Thyroid gland (tissue), 4 donors: ENCODE results near the gene KCNJ6.

Experiments used
- POLR2A ChIP-seq, 2 donors: fragments of 450-650 bp; IDR thresholded peaks; one replicate each; pipeline ENCODE4 v1.6.1; 2017; ENCODE audit warnings: antibody characterized with exemption in 2 of 2, mild to moderate bottlenecking in 2 of 2, moderate library complexity in 1 of 2
- TF ChIP-seq, protein P1 (sequence below), 6 experiments: fragments of 200-600 bp in 3 of 6; fragments of 450-650 bp in 3 of 6; sonication (generic) in 3 of 6; IDR thresholded peaks; one replicate each; pipeline ENCODE4 v1.5.1; 2016 to 2019; ENCODE audit warnings: antibody characterized with exemption in 6 of 6, mild to moderate bottlenecking in 2 of 6, inconsistent platforms in 1 of 6, moderate library complexity in 1 of 6

DNA sequence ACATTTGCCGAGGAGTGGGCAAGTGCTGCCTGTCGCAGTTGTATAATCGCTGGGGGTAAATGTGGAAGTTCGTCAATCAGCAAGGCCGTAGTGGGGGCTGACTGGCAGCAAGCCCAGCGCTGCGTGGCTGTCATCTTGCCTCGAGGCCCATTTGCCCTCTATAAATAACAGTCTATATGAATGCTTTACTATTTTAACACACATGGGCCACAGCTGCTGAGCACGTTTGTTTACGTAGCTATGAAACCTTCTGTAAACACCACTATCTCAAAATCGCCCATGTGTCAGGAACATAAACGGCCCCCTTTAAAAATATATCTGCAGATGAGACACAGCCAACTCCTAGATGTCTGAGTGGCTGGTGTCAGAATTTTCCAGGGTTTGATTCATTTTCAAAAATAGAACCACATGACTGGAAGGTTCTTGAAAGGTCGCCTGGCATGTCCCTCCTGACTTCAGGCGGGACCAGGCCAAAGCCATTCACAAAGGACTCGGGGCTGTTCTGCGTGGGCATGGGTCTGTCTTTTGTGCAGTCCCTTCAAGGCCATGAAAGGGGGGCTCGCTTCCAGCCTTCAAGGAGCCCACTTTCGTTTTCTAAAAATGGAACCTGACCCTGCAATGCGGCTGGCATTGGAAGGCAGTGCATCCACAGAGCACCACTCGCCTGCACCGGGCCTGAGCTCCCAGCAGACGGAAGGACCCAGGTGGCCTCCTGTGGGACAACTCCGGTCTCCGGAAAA lies 205.5 kb downstream of the KCNJ6 start:
- TF ChIP-seq, protein P1, sequence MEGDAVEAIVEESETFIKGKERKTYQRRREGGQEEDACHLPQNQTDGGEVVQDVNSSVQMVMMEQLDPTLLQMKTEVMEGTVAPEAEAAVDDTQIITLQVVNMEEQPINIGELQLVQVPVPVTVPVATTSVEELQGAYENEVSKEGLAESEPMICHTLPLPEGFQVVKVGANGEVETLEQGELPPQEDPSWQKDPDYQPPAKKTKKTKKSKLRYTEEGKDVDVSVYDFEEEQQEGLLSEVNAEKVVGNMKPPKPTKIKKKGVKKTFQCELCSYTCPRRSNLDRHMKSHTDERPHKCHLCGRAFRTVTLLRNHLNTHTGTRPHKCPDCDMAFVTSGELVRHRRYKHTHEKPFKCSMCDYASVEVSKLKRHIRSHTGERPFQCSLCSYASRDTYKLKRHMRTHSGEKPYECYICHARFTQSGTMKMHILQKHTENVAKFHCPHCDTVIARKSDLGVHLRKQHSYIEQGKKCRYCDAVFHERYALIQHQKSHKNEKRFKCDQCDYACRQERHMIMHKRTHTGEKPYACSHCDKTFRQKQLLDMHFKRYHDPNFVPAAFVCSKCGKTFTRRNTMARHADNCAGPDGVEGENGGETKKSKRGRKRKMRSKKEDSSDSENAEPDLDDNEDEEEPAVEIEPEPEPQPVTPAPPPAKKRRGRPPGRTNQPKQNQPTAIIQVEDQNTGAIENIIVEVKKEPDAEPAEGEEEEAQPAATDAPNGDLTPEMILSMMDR (IDR thresholded peaks at IDR 0.05), result no peak
- TF ChIP-seq POLR2A (IDR thresholded peaks at IDR 0.05), result no peak
